ENCODE data around the gene OCRL.
"Not testable (repeated sequence)": the region's sequence is repeated elsewhere in the genome, so short reads cannot be mapped to it uniquely, and the experiment has no call there.

OCRL gene

DNA sequence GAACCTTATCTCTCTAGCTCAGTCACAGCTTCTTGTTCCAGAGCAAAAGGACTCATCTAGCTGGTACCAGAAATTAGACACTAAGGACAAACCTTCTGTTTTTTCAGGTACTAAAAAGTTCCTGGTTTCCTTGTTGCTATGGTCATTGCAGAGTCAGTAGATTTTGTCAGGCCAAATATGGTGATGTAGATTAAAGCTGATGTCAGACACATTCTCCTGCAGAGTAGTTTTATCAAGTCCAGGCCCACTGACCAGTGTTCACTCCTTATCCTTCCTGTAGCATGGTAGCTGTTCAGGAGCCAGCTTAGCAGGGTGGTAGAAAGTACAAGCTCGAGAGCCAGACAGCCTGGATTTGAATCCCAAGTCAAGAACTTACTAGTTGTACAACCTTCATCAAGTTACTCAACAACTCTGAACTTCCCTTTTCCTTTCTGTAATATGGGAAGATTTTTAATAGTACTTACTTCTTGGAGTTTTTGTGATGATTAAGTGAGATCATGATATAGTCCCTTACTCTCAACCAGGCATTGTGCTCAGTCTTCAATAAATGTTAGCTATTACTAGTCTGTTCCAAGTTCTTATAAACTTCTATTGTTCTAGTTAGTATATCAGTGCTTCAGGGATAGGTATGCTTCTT, 17.9 kb downstream of the OCRL start:
- TF ChIP-seq, protein P1, sequence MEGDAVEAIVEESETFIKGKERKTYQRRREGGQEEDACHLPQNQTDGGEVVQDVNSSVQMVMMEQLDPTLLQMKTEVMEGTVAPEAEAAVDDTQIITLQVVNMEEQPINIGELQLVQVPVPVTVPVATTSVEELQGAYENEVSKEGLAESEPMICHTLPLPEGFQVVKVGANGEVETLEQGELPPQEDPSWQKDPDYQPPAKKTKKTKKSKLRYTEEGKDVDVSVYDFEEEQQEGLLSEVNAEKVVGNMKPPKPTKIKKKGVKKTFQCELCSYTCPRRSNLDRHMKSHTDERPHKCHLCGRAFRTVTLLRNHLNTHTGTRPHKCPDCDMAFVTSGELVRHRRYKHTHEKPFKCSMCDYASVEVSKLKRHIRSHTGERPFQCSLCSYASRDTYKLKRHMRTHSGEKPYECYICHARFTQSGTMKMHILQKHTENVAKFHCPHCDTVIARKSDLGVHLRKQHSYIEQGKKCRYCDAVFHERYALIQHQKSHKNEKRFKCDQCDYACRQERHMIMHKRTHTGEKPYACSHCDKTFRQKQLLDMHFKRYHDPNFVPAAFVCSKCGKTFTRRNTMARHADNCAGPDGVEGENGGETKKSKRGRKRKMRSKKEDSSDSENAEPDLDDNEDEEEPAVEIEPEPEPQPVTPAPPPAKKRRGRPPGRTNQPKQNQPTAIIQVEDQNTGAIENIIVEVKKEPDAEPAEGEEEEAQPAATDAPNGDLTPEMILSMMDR (IDR thresholded peaks at IDR 0.05; ENCODE audit: extremely low read depth, missing control alignments), result no peak

DNA sequence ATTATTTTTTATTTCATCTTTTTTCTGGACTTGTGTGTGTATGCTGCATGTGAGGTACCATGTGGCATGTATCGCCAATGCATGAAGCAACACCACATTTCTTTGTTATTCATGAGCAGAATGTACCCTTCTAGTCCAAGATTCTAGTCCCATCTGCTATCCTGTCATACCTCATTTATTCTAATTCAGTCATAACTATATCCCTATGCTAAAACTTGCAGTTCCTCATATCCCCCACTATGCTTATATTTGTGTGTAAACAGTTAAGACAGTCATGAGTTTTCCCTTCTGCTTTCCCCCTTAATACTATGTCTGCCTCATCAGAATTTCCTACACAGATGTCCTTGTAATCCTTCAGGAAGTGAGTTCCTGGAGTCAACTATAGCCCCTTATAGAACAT, 19.7 kb downstream of the OCRL start:
- TF ChIP-seq, protein P1 (IDR thresholded peaks at IDR 0.05; ENCODE audit: extremely low read depth, missing control alignments), result no peak
- DNase-seq (ENCODE audit: low spot score), result no peak

More for the DNA sequence above, 17.9 kb downstream of the OCRL start:
- no peak for DNase-seq (ENCODE audit: low spot score)

DNA sequence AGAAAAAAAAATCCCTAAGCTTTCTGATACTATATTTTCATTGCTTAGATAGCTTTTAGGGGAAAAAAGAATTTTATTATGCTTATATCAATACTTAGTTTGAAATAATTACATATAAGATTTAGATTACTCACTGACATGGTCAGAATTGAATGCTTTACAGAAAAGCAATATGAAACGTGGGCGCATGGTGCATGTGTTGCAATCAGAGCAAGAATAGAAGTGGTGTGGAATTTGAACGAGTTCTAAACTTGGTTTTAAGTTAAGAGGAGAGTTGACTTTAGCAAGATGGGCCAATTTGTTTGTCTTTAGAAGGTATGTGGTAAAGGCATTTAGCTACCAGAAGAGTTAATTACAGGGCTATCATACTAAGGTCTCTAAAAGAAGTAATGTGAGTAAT, 21.4 kb downstream of the OCRL start:
- no peak for DNase-seq (ENCODE audit: low spot score)
- TF ChIP-seq, protein P1 (IDR thresholded peaks at IDR 0.05; ENCODE audit: extremely low read depth, missing control alignments), result no peak

DNA sequence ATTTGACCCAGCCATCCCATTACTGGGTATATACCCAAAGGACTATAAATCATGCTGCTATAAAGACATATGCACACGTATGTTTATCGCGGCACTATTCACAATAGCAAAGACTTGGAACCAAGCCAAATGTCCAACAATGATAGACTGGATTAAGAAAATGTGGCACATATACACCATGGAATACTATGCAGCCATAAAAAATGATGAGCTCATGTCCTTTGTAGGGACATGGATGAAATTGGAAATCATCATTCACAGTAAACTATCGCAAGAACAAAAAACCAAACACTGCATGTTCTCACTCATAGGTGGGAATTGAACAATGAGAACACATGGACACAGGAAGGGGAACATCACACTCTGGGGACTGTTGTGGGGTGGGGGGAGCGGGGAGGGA, 24.3 kb downstream of the OCRL start:
- not testable (repeated sequence) for DNase-seq (ENCODE audit: low spot score)

DNA sequence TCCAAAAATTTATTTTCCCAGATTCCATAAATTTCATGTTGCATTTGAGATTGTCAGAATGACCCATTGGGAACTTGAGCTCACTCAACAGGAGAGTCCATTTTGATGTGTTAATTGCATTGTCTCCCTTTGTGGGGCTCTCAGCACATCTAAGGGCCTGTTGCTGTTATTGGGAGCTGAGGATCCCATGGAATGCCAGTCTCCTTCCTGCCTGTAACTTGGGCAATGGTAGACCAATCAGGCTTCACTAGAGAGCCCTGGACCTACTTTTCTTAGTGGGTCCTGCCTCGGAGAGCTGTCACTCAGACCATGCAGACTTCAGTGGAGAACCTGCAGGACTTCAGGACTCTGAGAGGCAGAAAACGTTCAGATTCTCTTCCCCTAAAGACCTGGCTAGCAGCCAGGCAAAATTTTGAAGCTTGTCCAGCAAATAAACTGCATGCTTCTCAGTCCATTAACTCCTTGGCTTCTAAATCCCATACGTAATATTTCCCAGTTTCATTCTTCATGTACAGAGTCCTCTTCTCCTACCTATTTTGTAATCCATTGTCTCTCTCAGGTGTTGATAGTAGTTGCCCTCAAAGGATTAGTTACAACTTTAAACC, 25.1 kb downstream of the OCRL start:
- TF ChIP-seq, protein P1 (IDR thresholded peaks at IDR 0.05; ENCODE audit: extremely low read depth, missing control alignments), result no peak
- DNase-seq (ENCODE audit: low spot score), result no peak

DNA sequence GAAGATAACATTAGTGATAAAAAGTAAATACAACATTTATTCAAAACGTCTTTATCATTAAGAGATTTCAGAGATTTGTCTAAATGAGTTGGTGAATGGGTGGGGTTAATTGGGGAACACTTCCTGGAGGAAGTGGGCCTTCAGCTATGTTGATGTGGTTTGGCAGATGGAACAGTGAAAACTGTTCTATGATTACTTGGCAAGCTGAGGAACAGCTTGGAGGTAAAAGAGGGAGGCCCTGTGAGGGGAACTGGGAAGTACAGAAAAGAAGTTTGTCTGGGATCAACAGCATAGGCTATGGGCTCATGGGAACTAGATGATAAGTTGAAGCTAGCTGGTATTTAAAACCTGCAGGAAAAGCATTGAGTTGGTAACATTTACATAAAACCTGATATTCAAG, 26.0 kb downstream of the OCRL start:
- TF ChIP-seq, protein P1 (IDR thresholded peaks at IDR 0.05; ENCODE audit: extremely low read depth, missing control alignments), result no peak
- DNase-seq (ENCODE audit: low spot score), result no peak

DNA sequence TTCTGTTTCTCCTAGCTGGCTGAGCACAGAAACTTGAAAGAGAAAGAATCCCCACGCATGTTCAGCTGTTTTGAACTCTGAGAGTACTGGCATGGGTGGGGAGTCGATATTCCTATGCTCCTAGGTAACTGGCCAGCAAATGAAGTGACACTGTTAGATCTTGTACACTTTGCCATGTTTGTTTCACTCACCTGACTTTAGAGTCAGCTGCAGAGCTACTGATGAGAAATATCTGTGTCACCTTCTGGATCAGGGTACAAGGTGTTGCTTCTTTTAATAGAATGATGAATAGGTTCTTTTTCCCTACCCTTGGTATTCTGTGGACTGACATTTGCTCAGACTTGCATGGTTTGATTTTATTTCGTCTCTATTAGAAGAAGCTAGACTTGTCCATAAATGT, 28.3 kb downstream of the OCRL start:
- TF ChIP-seq, protein P1 (IDR thresholded peaks at IDR 0.05; ENCODE audit: extremely low read depth, missing control alignments), result no peak
- no peak for DNase-seq (ENCODE audit: low spot score)

DNA sequence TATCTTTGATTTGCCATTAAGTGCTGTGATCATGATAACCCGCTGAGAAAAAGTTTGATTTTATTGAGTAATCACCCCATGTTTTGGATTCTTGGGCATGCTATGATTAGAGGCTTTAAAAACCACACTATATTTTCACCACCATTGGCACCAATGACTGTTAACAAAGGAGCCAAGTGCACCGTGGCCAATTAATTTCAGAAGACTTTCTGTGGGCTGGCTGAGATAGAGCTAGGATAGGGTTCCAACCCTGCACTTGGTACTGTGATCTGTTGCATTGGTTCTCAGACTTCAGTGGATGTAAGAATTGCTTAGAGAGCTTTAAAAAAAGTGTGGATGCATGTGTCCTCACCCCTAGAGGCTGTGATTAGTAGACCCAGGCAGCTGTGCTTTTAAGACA, 32.4 kb downstream of the OCRL start:
- TF ChIP-seq, protein P1 (IDR thresholded peaks at IDR 0.05; ENCODE audit: extremely low read depth, missing control alignments), result no peak
- DNase-seq (ENCODE audit: low spot score), result no peak

DNA sequence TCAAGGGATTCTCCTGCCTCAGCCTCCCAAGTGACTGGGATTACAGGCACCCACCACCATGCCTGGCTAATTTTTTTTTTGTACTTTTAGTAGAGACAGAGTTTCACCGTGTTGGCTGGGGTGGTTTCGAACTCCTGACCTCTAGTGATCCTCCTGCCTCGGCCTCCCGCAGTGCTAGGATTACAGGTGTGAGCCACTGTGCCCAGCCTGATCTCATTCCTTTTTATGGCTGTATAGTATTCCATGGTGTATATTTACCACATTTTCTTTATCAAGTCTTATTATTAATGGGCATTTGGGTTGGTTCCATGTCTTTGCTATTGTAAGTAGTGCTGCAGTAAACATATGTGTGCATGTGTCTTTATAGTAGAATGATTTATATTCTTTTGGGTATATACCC, 33.6 kb downstream of the OCRL start:
- DNase-seq (ENCODE audit: low spot score), result not testable (repeated sequence)
